Raji (cell line): Measurements from ENCODE around the gene PPARA.

Experiments
- POLR2A ChIP-seq: IDR thresholded peaks from 2 replicates; pipeline ENCODE4 v1.6.1; 2011; ENCODE audit warnings: low read depth, low read length, control low read depth; ENCODE audit not compliant: insufficient read depth

PPARA gene

GRCh38 chr22:46226577-46226976, 76.3 kb downstream of the PPARA start:
- no peak for TF ChIP-seq POLR2A

- no peak for TF ChIP-seq POLR2A
Observed at GRCh38 chr22:46229701-46230100, 79.4 kb downstream of the PPARA start.

- no peak for TF ChIP-seq POLR2A
Observed at GRCh38 chr22:46230262-46230901, 80.1 kb downstream of the PPARA start.

- no peak for TF ChIP-seq POLR2A
Observed at GRCh38 chr22:46233231-46233630, 82.9 kb downstream of the PPARA start.

- TF ChIP-seq POLR2A: no peak
Observed at GRCh38 chr22:46234969-46235368, 84.6 kb downstream of the PPARA start.

- TF ChIP-seq POLR2A: no peak
Observed at GRCh38 chr22:46237453-46238124, 87.3 kb downstream of the PPARA start.

GRCh38 chr22:46238541-46238940, 88.2 kb downstream of the PPARA start:
- no peak for TF ChIP-seq POLR2A

- no peak for TF ChIP-seq POLR2A
Observed at GRCh38 chr22:46239261-46240048, 89.1 kb downstream of the PPARA start.

GRCh38 chr22:46240073-46240472, 89.7 kb downstream of the PPARA start:
- TF ChIP-seq POLR2A: no peak

- TF ChIP-seq POLR2A: no peak
Observed at GRCh38 chr22:46240506-46240905, 90.2 kb downstream of the PPARA start.

- TF ChIP-seq POLR2A: no peak
Observed at GRCh38 chr22:46240907-46241306, 90.6 kb downstream of the PPARA start.

- no peak for TF ChIP-seq POLR2A
Observed at GRCh38 chr22:46241396-46242007, 91.2 kb downstream of the PPARA start.

- TF ChIP-seq POLR2A: no peak
Observed at GRCh38 chr22:46242076-46242475, 91.8 kb downstream of the PPARA start.

- TF ChIP-seq POLR2A: no peak
Observed at GRCh38 chr22:46244771-46245170, 94.4 kb downstream of the PPARA start.

- no peak for TF ChIP-seq POLR2A
Observed at GRCh38 chr22:46245511-46245910, 95.2 kb downstream of the PPARA start.
